ENCODE measurements around the gene PERM1. TPM values are rescaled to one million over a fixed set of nuclear protein-coding genes. Genes with fewer than 3 reads are reported as not detected.

Gene PERM1, protein sequence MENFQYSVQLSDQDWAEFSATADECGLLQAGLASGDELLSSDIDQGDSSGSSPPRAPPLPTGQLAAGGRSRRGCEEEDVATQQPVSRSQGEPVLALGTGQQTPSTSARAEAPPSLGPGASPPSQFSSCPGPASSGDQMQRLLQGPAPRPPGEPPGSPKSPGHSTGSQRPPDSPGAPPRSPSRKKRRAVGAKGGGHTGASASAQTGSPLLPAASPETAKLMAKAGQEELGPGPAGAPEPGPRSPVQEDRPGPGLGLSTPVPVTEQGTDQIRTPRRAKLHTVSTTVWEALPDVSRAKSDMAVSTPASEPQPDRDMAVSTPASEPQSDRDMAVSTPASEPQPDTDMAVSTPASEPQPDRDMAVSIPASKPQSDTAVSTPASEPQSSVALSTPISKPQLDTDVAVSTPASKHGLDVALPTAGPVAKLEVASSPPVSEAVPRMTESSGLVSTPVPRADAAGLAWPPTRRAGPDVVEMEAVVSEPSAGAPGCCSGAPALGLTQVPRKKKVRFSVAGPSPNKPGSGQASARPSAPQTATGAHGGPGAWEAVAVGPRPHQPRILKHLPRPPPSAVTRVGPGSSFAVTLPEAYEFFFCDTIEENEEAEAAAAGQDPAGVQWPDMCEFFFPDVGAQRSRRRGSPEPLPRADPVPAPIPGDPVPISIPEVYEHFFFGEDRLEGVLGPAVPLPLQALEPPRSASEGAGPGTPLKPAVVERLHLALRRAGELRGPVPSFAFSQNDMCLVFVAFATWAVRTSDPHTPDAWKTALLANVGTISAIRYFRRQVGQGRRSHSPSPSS
- not detected in 2 replicates for total RNA-seq

DNA sequence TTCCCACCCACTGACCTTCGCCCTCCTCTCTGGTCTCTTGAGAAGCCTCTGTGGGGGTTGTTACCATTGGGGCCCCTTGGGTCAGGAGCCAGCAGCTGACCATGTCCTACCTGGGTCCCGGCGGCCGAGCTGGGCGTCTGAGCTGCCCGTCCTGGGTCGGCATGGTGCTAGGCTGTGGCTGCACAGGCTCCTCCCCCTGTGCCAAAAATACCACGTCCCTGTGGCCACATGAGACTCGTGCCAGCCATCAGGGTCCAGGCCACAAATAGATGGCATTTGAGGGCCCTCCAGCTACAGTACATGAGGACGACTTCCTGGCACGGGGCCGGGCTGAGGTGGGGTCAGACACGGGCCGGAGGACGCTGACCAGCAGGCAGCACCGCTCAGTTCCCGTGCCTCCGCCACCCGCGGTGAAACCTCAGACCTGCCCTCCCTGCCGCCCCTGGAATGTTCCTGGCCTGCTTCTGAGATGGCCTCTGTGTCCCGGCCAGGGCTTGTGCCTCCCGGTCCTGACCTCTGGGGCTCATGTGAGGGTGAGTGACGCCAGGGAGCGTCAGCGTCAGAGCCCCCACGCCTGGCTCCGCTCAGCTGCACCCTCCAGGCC, at the start of gene PERM1:
PERM1 (minus strand) TSS at position 139 of the 604 bp plus-strand sequence. CDS start 1,064 bp downstream, outside the sequence.

DNA sequence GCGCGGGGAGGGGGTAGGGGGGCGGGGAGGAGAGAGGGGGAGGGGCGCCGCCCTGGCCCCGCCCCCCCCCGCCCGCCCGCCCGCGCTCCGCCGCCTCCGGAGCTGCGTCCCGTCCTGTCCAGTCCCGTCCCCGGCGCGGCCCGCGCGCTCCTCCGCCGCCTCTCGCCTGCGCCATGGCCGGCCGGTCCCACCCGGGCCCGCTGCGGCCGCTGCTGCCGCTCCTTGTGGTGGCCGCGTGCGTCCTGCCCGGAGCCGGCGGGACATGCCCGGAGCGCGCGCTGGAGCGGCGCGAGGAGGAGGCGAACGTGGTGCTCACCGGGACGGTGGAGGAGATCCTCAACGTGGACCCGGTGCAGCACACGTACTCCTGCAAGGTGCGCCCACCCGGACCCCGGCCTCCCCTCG, 38.1 kb upstream of the PERM1 start, which contains the start of gene AGRN:
AGRN (plus strand) TSS at position 121 of the 405 bp plus-strand sequence; CDS start at position 174, 53 bp downstream.

DNA sequence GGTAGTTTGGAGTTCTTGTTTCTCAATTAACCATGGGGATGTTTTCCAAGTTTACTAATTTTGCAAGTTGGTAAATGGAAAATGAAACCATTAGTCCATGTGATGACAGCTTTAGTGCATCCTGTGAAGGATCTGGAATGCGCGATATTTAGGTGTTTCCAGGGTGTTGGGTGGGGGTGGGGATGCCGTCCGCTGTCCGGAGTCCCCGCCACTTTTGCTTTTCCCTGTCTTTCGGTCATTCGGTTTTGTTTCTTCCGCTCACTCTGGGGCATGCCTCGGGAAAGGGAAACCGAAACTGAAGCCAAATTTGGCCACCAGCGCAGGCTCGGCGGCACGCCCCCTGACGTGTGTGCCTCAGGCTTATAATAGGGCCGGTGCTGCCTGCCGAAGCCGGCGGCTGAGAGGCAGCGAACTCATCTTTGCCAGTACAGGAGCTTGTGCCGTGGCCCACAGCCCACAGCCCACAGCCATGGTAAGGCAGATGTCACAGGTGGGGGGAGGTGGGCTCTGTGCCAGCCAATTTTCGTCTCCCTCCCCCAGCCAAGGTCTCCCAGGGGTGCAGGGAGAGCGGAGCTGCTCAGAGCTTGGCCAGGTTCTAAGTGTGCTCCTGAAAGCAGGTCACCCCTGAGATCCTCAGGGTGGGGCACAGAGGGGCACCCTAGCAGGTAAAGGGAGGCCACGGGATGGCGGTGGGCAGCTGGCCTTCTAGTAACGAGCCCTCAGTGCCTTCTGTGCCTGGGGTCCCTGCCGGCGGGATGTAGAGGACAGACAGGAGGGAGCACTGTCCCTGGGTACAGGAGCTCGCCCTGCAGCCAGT, 31.4 kb upstream of the PERM1 start, which contains the start of gene ISG15:
ISG15 (plus strand) TSS at position 393 of the 817 bp plus-strand sequence; CDS start at position 470, 77 bp downstream.

GRCh38 chr1:999725-1000356, 17.9 kb upstream of the PERM1 start, which contains the start of gene HES4:
Gene HES4 (minus strand): TSS chr1:1000097. CDS start chr1:999973, 124 bp downstream.

DNA sequence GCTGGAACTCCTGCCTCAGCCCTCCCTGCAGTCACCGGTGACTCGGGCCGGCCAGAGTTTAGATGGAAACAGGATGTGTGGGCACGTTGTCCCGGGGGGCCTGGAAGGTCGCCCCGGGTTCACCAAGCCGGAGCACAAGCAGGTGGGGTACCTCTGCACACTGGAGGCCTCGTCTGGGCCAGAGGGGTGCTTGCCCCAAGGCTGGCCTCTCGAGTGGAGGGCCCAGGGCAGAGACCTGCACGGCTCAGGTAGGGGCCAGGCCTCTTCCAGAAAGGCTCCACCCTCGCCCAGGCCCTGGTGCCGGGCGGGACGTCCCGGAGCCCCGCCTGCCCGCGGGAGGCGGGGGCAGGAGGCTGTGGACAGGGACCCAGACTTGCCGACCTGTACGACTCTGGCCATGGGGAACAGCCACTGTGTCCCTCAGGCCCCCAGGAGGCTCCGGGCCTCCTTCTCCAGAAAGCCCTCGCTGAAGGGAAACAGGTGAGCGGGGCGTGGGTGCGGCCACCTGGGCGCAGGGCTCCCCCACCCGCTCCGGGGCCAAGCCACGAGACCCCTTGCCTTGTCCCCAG, 15.7 kb downstream of the PERM1 start, which contains the start of gene PLEKHN1:
PLEKHN1 (plus strand) TSS at position 348 of the 569 bp plus-strand sequence; CDS start at position 398, 50 bp downstream.

GRCh38 chr1:960363-961131, 21.3 kb downstream of the PERM1 start, which contains the start of gene KLHL17:
Gene KLHL17 (plus strand): TSS chr1:960584. CDS start chr1:960694, 110 bp downstream.

DNA sequence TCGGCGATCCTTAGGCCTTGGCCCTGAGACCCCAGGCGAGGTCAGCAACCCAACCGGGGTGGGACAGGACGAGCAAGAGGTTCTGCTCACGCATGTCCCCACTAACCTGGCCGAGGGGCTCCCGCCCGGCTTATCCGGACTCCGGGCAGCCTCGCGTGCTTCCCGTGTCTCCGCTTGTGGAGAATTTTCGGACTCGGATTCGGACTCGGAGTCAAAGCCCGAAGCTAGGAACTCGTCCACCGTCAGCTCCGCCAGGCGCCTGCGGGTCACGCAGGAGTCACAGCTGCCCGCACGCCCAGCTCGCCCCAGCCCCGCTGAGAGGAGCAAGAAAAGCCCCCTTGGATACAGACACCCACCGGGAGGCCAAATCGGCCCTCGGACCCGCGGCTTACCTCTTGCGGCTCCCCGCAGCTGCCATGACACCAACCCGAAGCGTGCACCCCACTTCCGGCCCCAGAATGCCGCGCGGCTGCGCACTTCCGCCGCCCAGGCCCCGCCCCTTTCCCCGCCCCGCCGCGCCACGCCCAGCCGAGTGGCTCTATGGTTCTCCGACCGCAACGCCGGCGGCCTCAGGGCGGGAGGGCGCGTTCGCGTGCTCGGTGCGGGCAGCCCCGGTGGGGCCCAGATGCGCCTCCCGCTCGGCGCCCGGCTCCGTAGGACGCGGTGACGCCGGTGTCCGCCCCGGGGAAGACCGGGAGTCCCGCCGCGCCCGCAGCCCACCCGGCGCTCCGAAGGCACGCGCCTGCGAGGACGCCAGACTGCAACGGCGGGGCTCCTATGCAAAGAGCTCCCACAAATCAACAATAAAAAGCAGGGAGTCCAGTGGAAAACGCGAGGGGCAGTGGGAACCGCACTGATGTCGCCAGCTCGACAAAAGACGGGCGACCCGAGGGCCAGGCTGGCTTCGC, 22.8 kb downstream of the PERM1 start, which contains the start of gene NOC2L:
NOC2L (minus strand) TSS at position 434 of the 908 bp plus-strand sequence; CDS start at position 418, 16 bp downstream.

Other genes with a start within 250 kb of the PERM1 start
- 4.0 and 11.7 TPM in 2 replicates for gene SAMD11, start 58.2 kb downstream of the PERM1 start, total RNA-seq
- 42.0 and 48.3 TPM in 2 replicates for gene NOC2L, start 22.8 kb downstream of the PERM1 start, total RNA-seq
- 9.7 and 11.6 TPM in 2 replicates for gene KLHL17, start 21.5 kb downstream of the PERM1 start, total RNA-seq
- gene PLEKHN1, start 15.6 kb downstream of the PERM1 start, total RNA-seq, result 0.12 TPM in 1 of 2 replicates, not detected in the other
- 1.4 and 29.9 TPM in 2 replicates for gene HES4, start 18.0 kb upstream of the PERM1 start, total RNA-seq
- gene ISG15, start 31.4 kb upstream of the PERM1 start, total RNA-seq, result 51.2 and 63.2 TPM in 2 replicates
- 49.1 and 67.4 TPM in 2 replicates for gene AGRN, start 38.0 kb upstream of the PERM1 start, total RNA-seq
- not detected in 2 replicates for gene RNF223, start 92.2 kb upstream of the PERM1 start, total RNA-seq
- gene C1orf159, start 134.0 kb upstream of the PERM1 start, total RNA-seq, result 6.9 and 13.7 TPM in 2 replicates
- gene TTLL10, start 191.8 kb upstream of the PERM1 start, total RNA-seq, result not detected in 2 replicates
- not detected in 2 replicates for gene TNFRSF18, start 224.5 kb upstream of the PERM1 start, total RNA-seq
- not detected in 2 replicates for gene TNFRSF4, start 232.1 kb upstream of the PERM1 start, total RNA-seq
- gene SDF4, start 249.9 kb upstream of the PERM1 start, total RNA-seq, result 162 and 228 TPM in 2 replicates